Keratinocyte (primary cell): ENCODE data around the gene HCRTR1. TPM values are rescaled to one million over a fixed set of nuclear protein-coding genes. Genes with fewer than 3 reads are reported as not detected.

ENCODE experiments used
- DNase-seq: peaks from one replicate; pipeline ENCODE4 v3.0.0-alpha.2; 2011; ENCODE audit warnings: low read depth, missing footprints, low spot score
- FAIRE-seq: peaks from 2 replicates; lab custom pipeline; 2011; peaks lifted over from hg19 to GRCh38; lab: Jason Lieb, UNC
- H2AFZ ChIP-seq: 2 replicates; pipeline ENCODE4 v1.6.0; 2012; ENCODE audit warnings: low read length, control low read depth, inconsistent platforms; ENCODE audit not compliant: control insufficient read depth
- H3K27ac ChIP-seq: 2 replicates; pipeline ENCODE4 v1.5.1; 2011; ENCODE audit warnings: low read length; ENCODE audit not compliant: control insufficient read depth, insufficient read depth
- H3K27me3 ChIP-seq: 3 replicates; pipeline ENCODE4 v1.6.0; 2011; ENCODE audit warnings: low read length; ENCODE audit not compliant: control insufficient read depth, insufficient read depth; ENCODE audit errors: extremely low read depth
- H3K36me3 ChIP-seq, 2 experiments: 2 replicates in 1 of 2; 3 replicates in 1 of 2; pipeline ENCODE4 v1.5.1; 2011; ENCODE audit warnings: low read length in 2 of 2, mild to moderate bottlenecking in 1 of 2; ENCODE audit not compliant: control insufficient read depth in 2 of 2, insufficient read depth in 2 of 2; ENCODE audit errors: extremely low read depth in 1 of 2
- H3K4me1 ChIP-seq: 3 replicates; pipeline ENCODE4 v1.5.1; 2011; ENCODE audit warnings: low read length; ENCODE audit not compliant: control insufficient read depth, insufficient read depth; ENCODE audit errors: extremely low read depth
- H3K4me2 ChIP-seq: 3 replicates; pipeline ENCODE4 v1.6.0; 2011; ENCODE audit warnings: low read depth, low read length; ENCODE audit not compliant: control insufficient read depth, insufficient read depth; ENCODE audit errors: extremely low read depth
- H3K4me3 ChIP-seq, 3 experiments: fragments of 200-600 bp in 1 of 3; sonication (generic) in 1 of 3; 2 replicates in 2 of 3; 3 replicates in 1 of 3; pipeline ENCODE4 v1.5.1; 2011 to 2016; ENCODE audit warnings: low read length in 3 of 3, mild to moderate bottlenecking in 3 of 3, control low read depth in 2 of 3, inconsistent platforms in 1 of 3, low read depth in 1 of 3, mixed read lengths in 1 of 3, mixed run types in 1 of 3, moderate library complexity in 1 of 3; ENCODE audit not compliant: control insufficient read depth in 2 of 3, insufficient read depth in 2 of 3; ENCODE audit errors: extremely low read depth in 1 of 3
- H3K79me2 ChIP-seq: 2 replicates; pipeline ENCODE4 v1.6.0; 2012; ENCODE audit warnings: low read length; ENCODE audit not compliant: control insufficient read depth, insufficient read depth
- H3K9ac ChIP-seq: 3 replicates; pipeline ENCODE4 v1.6.0; 2011; ENCODE audit warnings: low read length; ENCODE audit not compliant: control insufficient read depth, insufficient read depth; ENCODE audit errors: extremely low read depth
- H3K9me1 ChIP-seq: 3 replicates; pipeline ENCODE4 v1.6.0; 2011; ENCODE audit warnings: low read length; ENCODE audit not compliant: control insufficient read depth, insufficient read depth; ENCODE audit errors: extremely low read depth
- H3K9me3 ChIP-seq: 2 replicates; pipeline ENCODE4 v1.5.1; 2012; ENCODE audit warnings: low read depth, low read length; ENCODE audit not compliant: control insufficient read depth
- H4K20me1 ChIP-seq: 3 replicates; pipeline ENCODE4 v1.6.0; 2011; ENCODE audit warnings: low read length; ENCODE audit not compliant: control insufficient read depth, insufficient read depth; ENCODE audit errors: extremely low read depth
- CTCF ChIP-seq, 3 experiments: IDR thresholded peaks in 1 of 3; conservative IDR thresholded peaks in 1 of 3; optimal IDR thresholded peaks in 1 of 3; 2 replicates in 2 of 3; 3 replicates in 1 of 3; pipeline versions ENCODE3 to v1.5.1; 2011; ENCODE audit warnings: low read length in 3 of 3, mild to moderate bottlenecking in 3 of 3, moderate library complexity in 2 of 3, control low read depth in 1 of 3, inconsistent platforms in 1 of 3; ENCODE audit not compliant: insufficient read depth in 2 of 3; ENCODE audit errors: extremely low read depth in 1 of 3
- EZH2 ChIP-seq: IDR thresholded peaks from one replicate; pipeline ENCODE4 v1.6.1; 2012; ENCODE audit warnings: inconsistent platforms, mild to moderate bottlenecking, low read length, moderate library complexity
- dilution Hi-C: fragments of 300-500 bp; cut with MboI; formaldehyde crosslinking; loops from one replicate; pipeline ENCODE4 v1.7.0; 2020; ENCODE audit warnings: low sequenced_read_pairs; ENCODE audit not compliant: extremely low pct_ligation_motif_present
- polyA plus RNA-seq, 5 experiments: library from polyadenylated mRNA; depleted of rRNA in 3 of 5; stranded (reverse) in 3 of 5; stranded (forward) in 1 of 5; unstranded in 1 of 5; fragments of >200 nt; gene quantifications; 1 replicate in 1 of 5; 2 replicates in 3 of 5; 3 replicates in 1 of 5; pipeline versions ENCODE4 v1.2.1 to v1.2.3, GENCODE V29; 2011 to 2012; ENCODE audit warnings: missing spikeins in 2 of 5, low read depth in 1 of 5, low replicate concordance in 1 of 5

HCRTR1 gene
- polyA plus RNA-seq, 1 donor (not counting 4 experiments of a cell fraction or from before 2014, with no cell fraction given): not detected

- H3K27me3 ChIP-seq: no peaks in the 10 kb centered on the region
- DNase-seq (no peak), FAIRE-seq (no peak)
- dilution Hi-C loops: no loop called here
- no peak overlapping the region for H3K9ac ChIP-seq
- H3K9me1 ChIP-seq: peaks cover 3% of the 10 kb centered on the region
- no peaks in the 10 kb centered on the region for H3K79me2 ChIP-seq
- no peaks in the 10 kb centered on the region for H3K9me3 ChIP-seq
- H3K4me1 ChIP-seq: peaks cover 23% of the 10 kb centered on the region
- no peak overlapping the region for H2AFZ ChIP-seq
- H3K4me2 ChIP-seq: no peak overlapping the region
- no peaks in the 10 kb centered on the region for H4K20me1 ChIP-seq
- no peak for TF ChIP-seq EZH2
- no peak for TF ChIP-seq CTCF (optimal IDR thresholded peaks at IDR 0.05 in 1 of 3, IDR thresholded peaks at IDR 0.05 in 1 of 3, conservative IDR thresholded peaks at IDR 0.05 in 1 of 3; ENCODE audit: extremely low read depth in 1 of 3, insufficient read depth in 2 of 3, low read length in 3 of 3)
- no peak overlapping the region for H3K4me3 ChIP-seq
- peaks cover 14 to 41% of the 10 kb centered on the region in 2 experiments for H3K36me3 ChIP-seq
- H3K27ac ChIP-seq: no peak overlapping the region
These were observed 55.5 kb downstream of the HCRTR1 start for GRCh38 chr1:31672986-31673385.

GRCh38 chr1:31673433-31673832 lies 55.9 kb downstream of the HCRTR1 start:
- H3K27ac ChIP-seq: no peak overlapping the region
- peaks cover 3% of the 10 kb centered on the region for H3K9me1 ChIP-seq
- DNase-seq (no peak), FAIRE-seq (no peak)
- H3K4me1 ChIP-seq: peaks cover 23% of the 10 kb centered on the region
- no peak overlapping the region for H3K9ac ChIP-seq
- no peaks in the 10 kb centered on the region for H3K27me3 ChIP-seq
- H3K79me2 ChIP-seq: no peaks in the 10 kb centered on the region
- TF ChIP-seq CTCF (optimal IDR thresholded peaks at IDR 0.05 in 1 of 3, IDR thresholded peaks at IDR 0.05 in 1 of 3, conservative IDR thresholded peaks at IDR 0.05 in 1 of 3; ENCODE audit: extremely low read depth in 1 of 3, insufficient read depth in 2 of 3, low read length in 3 of 3) (no peak), EZH2 (no peak)
- no peak overlapping the region for H2AFZ ChIP-seq
- no peak overlapping the region for H3K4me2 ChIP-seq
- H3K9me3 ChIP-seq: no peaks in the 10 kb centered on the region
- dilution Hi-C loops: no loop called here
- no peaks in the 10 kb centered on the region for H4K20me1 ChIP-seq
- no peak overlapping the region for H3K4me3 ChIP-seq
- peaks cover 15 to 41% of the 10 kb centered on the region in 2 experiments for H3K36me3 ChIP-seq
